ENCODE data around the gene NRXN3. TPM values are rescaled to one million over a fixed set of nuclear protein-coding genes. Genes with fewer than 3 reads are reported as not detected.

Gene NRXN3
- total and polyA plus RNA-seq, 2 of the 4 experiments (the other 2 are of a cell fraction), result 4.8 to 25.1 TPM

DNA sequence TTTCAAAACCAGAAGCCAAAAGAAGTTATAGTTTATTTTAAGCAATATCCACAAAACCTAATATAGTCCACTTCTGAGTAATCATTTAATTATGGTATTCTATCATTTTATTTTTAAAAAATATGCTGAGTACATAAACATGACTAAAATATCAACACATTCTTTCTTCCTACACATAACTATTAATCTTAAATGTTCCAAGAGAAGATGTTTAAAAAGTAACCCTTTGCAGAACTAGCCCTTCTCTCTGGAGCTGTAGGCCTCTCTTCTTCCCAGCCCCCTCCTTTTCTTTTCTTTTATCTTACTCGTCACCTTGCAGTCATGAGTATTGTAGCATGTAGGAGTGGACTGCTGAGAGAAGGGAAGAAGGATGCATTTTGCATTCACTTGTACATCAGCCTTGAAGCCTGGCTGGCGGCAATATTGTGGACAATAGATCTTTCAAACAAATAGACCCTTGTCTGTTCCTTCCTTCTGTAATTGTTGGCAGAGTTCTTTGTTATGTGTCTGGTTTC, 941.9 kb downstream of the NRXN3 start:
- Histone ChIP-seq H4K5ac (ENCODE audit: low read depth, low read length) (peak overlapping the region; percentile 27; the same call in 1 of the 2 replicates), H4K8ac (ENCODE audit: low read depth in 2 of 2, low read length in 2 of 2) (peak overlapping the region in 1 of 2 experiments; percentile 16; a peak in 2 of 4 replicates), H4K91ac (ENCODE audit: insufficient read depth, low read depth, low read length) (no peak overlapping the region; the same call in 1 of the 2 replicates), H3K4me1 (ENCODE audit: control insufficient read depth, insufficient read depth, low read length) (peaks cover 9% of the 10 kb centered on the region; the same call in 1 of the 2 replicates), H3K9ac (ENCODE audit: low read depth, low read length) (peak overlapping the region; percentile 24; the same call in 1 of the 2 replicates), H3K23ac (ENCODE audit: low read depth, low read length) (peak overlapping the region; percentile 41), H3K9me1 (ENCODE audit: insufficient read depth, low read length) (peaks cover 2% of the 10 kb centered on the region; the same call in 1 of the 2 replicates), H2AK5ac (ENCODE audit: low read depth, low read length) (no peak overlapping the region), H2AFZ (replicated peaks; ENCODE audit: low read length, poor library complexity) (no peak overlapping the region), H3K79me1 (ENCODE audit: low read depth in 1 of 2, low read length in 2 of 2) (no peaks in the 10 kb centered on the region), H3K9me3 (ENCODE audit: control insufficient read depth, insufficient read depth, low read length) (no peaks in the 10 kb centered on the region), H3K4me2 (ENCODE audit: low read depth, low read length) (peak overlapping the region; percentile 52; the same call in 1 of the 2 replicates), H4K20me1 (ENCODE audit: insufficient read depth, low read length) (no peaks in the 10 kb centered on the region), H3K27ac (ENCODE audit: insufficient read depth, low read length) (no peak overlapping the region), H3K36me3 (ENCODE audit: control insufficient read depth, insufficient read depth, low read length) (no peaks in the 10 kb centered on the region), H2BK120ac (ENCODE audit: low read depth, low read length) (peak overlapping the region; percentile 45; the same call in 1 of the 2 replicates), H3K56ac (ENCODE audit: extremely low read depth, insufficient read depth, low read length) (no peak overlapping the region; the same call in 1 of the 2 replicates), H3K4ac (ENCODE audit: low read depth, low read length) (peak overlapping the region; percentile 38), H2BK20ac (ENCODE audit: low read depth, low read length) (peak overlapping the region; percentile 54; the same call in 1 of the 2 replicates), H3K14ac (replicated peaks; ENCODE audit: low read depth, low read length) (peak overlapping the region; percentile 53; the same call in 1 of the 2 replicates), H3K18ac (ENCODE audit: low read depth, low read length) (peak overlapping the region; percentile 33; the same call in 1 of the 2 replicates), H3K4me3 (ENCODE audit: insufficient read depth, low read depth, low read length) (no peak overlapping the region), H2BK5ac (ENCODE audit: low read depth, low read length, poor library complexity, severe bottlenecking) (peak overlapping the region; percentile 88), H3K27me3 (ENCODE audit: control insufficient read depth, insufficient read depth, low read length) (no peaks in the 10 kb centered on the region), H2AK9ac (replicated peaks; ENCODE audit: low read depth, low read length, poor library complexity) (no peak overlapping the region), H2BK15ac (ENCODE audit: low read depth, low read length) (peak overlapping the region; percentile 3; the same call in 1 of the 3 replicates)
- TF ChIP-seq CEBPB (IDR thresholded peaks at IDR 0.05; ENCODE audit: low read depth, low read length), result no peak
- TF ChIP-seq RFX5 (IDR thresholded peaks at IDR 0.05; ENCODE audit: low read depth, low read length), result no peak
- no peak for TF ChIP-seq MAZ (IDR thresholded peaks at IDR 0.05; ENCODE audit: borderline replicate concordance, low read depth, low read length)
- no peak for TF ChIP-seq ELK1 (IDR thresholded peaks at IDR 0.05; ENCODE audit: borderline replicate concordance, low read depth, low read length)
- no peak for TF ChIP-seq MXI1 (IDR thresholded peaks at IDR 0.05; ENCODE audit: borderline replicate concordance, low read depth, low read length)
- TF ChIP-seq FOS (IDR thresholded peaks at IDR 0.05; ENCODE audit: low read depth, low read length), result no peak
- TF ChIP-seq SMC3 (IDR thresholded peaks at IDR 0.05; ENCODE audit: low read depth, low read length), result no peak
- TF ChIP-seq NFE2L2 (IDR thresholded peaks at IDR 0.05; ENCODE audit: low read depth, low read length), result no peak
- no peak for TF ChIP-seq RCOR1 (IDR thresholded peaks at IDR 0.05; ENCODE audit: insufficient replicate concordance, low read length)
- no peak for TF ChIP-seq BHLHE40 (IDR thresholded peaks at IDR 0.05; ENCODE audit: low read depth, low read length)
- TF ChIP-seq MAFK (IDR thresholded peaks at IDR 0.05; ENCODE audit: low read depth, low read length), result no peak; the same call in 1 of the 2 replicates
- no peak for TF ChIP-seq CHD1 (IDR thresholded peaks at IDR 0.05; ENCODE audit: low read depth, low read length)
- no peak for TF ChIP-seq CTCF (conservative IDR thresholded peaks at IDR 0.05; ENCODE audit: low read depth, low read length)
- TF ChIP-seq RAD21 (IDR thresholded peaks at IDR 0.05; ENCODE audit: low read length), result no peak
- no peak for TF ChIP-seq POLR2A (IDR thresholded peaks at IDR 0.05; ENCODE audit: low read depth, low read length)
- TF ChIP-seq, protein P1, sequence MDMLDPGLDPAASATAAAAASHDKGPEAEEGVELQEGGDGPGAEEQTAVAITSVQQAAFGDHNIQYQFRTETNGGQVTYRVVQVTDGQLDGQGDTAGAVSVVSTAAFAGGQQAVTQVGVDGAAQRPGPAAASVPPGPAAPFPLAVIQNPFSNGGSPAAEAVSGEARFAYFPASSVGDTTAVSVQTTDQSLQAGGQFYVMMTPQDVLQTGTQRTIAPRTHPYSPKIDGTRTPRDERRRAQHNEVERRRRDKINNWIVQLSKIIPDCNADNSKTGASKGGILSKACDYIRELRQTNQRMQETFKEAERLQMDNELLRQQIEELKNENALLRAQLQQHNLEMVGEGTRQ (IDR thresholded peaks at IDR 0.05; ENCODE audit: low read depth, low read length), result no peak
- peak; percentile 71 for DNase-seq
- dilution Hi-C loops (cut with HindIII; ENCODE audit: low sequenced_read_pairs, unreplicated experiment), result no loop called here
- ChIA-PET CTCF (no interaction called here), POLR2A (ENCODE audit: unreplicated experiment) (no interaction called here)
- in situ Hi-C loops (cut with MboI; ENCODE audit: low sequenced_read_pairs), result no loop called here
- BruUV-seq (replicated peaks), result no TSS peak
- peak; percentile 79 for ATAC-seq (ENCODE audit: low read depth)
- WGBS, 2 experiments (ENCODE audit: extremely low coverage in 2 of 2, insufficient read length in 1 of 2), result no CpG with 5 or more reads among the region's 2 CpGs
- intact Hi-C loops (cut with micrococcal nuclease), result no loop called here

Measured in IMR-90 (cell line).